ENCODE data around the gene CNTNAP2. TPM values are rescaled to one million over a fixed set of nuclear protein-coding genes. Genes with fewer than 3 reads are reported as not detected.
A peak's percentile ranks its signal among the peaks of the same experiment; 100 is the strongest.

Gene CNTNAP2
- total RNA-seq, 2 experiments from 2014 or later, result 0.28 TPM; not detected in 1

DNA sequence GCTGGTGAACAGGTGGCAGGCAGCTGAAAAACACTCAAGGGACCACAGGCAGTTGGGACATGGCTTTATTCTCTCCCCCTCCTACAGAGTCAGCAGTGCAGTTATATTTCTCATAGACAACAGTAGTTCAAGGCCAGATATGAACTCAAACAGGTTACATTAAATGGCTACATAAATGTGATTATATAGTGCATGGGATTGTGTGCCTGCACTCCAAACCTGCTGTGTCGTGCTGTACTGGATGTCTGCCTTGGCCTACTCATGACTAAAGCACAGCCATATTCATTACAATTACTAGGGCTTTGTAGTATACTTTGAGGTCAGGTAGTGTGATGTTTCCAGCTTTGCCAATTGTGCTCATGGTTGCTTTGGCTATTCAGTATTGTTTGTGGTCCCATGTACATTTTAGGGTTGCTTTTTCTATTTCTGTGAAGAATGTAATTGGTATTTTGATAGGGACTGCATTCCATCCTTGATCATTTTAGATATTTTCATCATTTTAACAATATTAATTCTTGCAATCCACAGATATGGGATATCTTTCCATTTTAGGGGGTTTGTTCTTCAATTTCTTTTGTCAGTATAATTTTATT lies 393.6 kb downstream of the CNTNAP2 start:
- Histone ChIP-seq H3K79me2 (ENCODE audit: insufficient read depth, low read depth, low read length) (no peaks in the 10 kb centered on the region), H3K4me1 (ENCODE audit: insufficient read depth, low read length, poor library complexity, severe bottlenecking) (no peaks in the 10 kb centered on the region), H4K20me1 (ENCODE audit: insufficient read depth, low read length) (no peaks in the 10 kb centered on the region), H3K9me3 (ENCODE audit: low read length) (peaks cover 21% of the 10 kb centered on the region; the same call in 1 of the 2 replicates), H3K4me3 (ENCODE audit: low read depth, low read length, poor library complexity, severe bottlenecking) (no peak overlapping the region), H3K9me2 (ENCODE audit: insufficient read depth, low read length) (no peaks in the 10 kb centered on the region), H3K36me3 (ENCODE audit: insufficient read depth, low read length) (no peaks in the 10 kb centered on the region), H3K4me2 (ENCODE audit: low read length) (no peak overlapping the region), H2AFZ (ENCODE audit: low read length) (no peak overlapping the region), H3K27ac (ENCODE audit: low read depth, low read length, poor library complexity, severe bottlenecking) (no peak overlapping the region)
- intact Hi-C loops (cut with micrococcal nuclease; ENCODE audit: unreplicated experiment), result no loop called here
- no TSS peak for BruUV-seq (replicated peaks)
- ChIA-PET CTCF (ENCODE audit: unreplicated experiment) (no interaction called here), POLR2A (interaction anchor here (1.0 kb wide), 1 partner anchor 69 kb away, joined by 4 read pairs; no protein-coding TSS in a partner anchor)
- peak; percentile 58 for DNase-seq (ENCODE audit: low spot score)
- TF ChIP-seq EZH2phosphoT487 (IDR thresholded peaks at IDR 0.05; ENCODE audit: borderline replicate concordance, low read depth, low read length), result no peak
- TF ChIP-seq, protein P1, sequence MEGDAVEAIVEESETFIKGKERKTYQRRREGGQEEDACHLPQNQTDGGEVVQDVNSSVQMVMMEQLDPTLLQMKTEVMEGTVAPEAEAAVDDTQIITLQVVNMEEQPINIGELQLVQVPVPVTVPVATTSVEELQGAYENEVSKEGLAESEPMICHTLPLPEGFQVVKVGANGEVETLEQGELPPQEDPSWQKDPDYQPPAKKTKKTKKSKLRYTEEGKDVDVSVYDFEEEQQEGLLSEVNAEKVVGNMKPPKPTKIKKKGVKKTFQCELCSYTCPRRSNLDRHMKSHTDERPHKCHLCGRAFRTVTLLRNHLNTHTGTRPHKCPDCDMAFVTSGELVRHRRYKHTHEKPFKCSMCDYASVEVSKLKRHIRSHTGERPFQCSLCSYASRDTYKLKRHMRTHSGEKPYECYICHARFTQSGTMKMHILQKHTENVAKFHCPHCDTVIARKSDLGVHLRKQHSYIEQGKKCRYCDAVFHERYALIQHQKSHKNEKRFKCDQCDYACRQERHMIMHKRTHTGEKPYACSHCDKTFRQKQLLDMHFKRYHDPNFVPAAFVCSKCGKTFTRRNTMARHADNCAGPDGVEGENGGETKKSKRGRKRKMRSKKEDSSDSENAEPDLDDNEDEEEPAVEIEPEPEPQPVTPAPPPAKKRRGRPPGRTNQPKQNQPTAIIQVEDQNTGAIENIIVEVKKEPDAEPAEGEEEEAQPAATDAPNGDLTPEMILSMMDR (conservative IDR thresholded peaks at IDR 0.05; ENCODE audit: low read length), result no peak

DNA sequence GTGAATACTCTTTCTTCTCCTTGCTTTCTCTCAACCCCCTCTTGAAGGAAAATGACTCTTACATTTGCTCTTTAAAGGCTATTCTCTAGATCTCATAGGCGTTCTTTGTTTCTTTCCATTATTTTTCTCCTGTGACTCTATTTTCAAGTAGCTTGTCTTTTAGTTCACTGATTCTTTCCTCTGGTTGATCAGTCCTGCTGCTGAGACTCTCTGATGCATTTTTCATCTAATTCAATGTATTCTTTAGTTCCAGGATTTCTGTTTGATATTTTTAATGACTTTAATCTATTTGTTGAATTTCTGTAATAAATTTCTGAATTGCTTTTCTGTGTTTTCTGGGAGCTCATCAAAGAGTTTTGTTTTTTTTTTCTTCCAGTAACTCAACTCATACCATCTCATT lies 397.7 kb downstream of the CNTNAP2 start:
- BruUV-seq (replicated peaks), result no TSS peak
- Histone ChIP-seq H3K4me3 (ENCODE audit: low read depth, low read length, poor library complexity, severe bottlenecking) (no peak overlapping the region), H4K20me1 (ENCODE audit: insufficient read depth, low read length) (no peaks in the 10 kb centered on the region), H3K27ac (ENCODE audit: low read depth, low read length, poor library complexity, severe bottlenecking) (no peak overlapping the region), H2AFZ (ENCODE audit: low read length) (no peak overlapping the region), H3K4me2 (ENCODE audit: low read length) (no peak overlapping the region), H3K36me3 (ENCODE audit: insufficient read depth, low read length) (no peaks in the 10 kb centered on the region), H3K9me2 (ENCODE audit: insufficient read depth, low read length) (no peaks in the 10 kb centered on the region), H3K79me2 (ENCODE audit: insufficient read depth, low read depth, low read length) (no peaks in the 10 kb centered on the region), H3K9me3 (ENCODE audit: low read length) (peaks cover 21% of the 10 kb centered on the region; the same call in 1 of the 2 replicates), H3K4me1 (ENCODE audit: insufficient read depth, low read length, poor library complexity, severe bottlenecking) (no peaks in the 10 kb centered on the region)
- intact Hi-C loops (cut with micrococcal nuclease; ENCODE audit: unreplicated experiment), result no loop called here
- ChIA-PET CTCF (ENCODE audit: unreplicated experiment) (no interaction called here), POLR2A (no interaction called here)
- DNase-seq (ENCODE audit: low spot score), result no peak
- TF ChIP-seq, protein P1 (conservative IDR thresholded peaks at IDR 0.05; ENCODE audit: low read length), result no peak
- TF ChIP-seq EZH2phosphoT487 (IDR thresholded peaks at IDR 0.05; ENCODE audit: borderline replicate concordance, low read depth, low read length), result no peak

DNA sequence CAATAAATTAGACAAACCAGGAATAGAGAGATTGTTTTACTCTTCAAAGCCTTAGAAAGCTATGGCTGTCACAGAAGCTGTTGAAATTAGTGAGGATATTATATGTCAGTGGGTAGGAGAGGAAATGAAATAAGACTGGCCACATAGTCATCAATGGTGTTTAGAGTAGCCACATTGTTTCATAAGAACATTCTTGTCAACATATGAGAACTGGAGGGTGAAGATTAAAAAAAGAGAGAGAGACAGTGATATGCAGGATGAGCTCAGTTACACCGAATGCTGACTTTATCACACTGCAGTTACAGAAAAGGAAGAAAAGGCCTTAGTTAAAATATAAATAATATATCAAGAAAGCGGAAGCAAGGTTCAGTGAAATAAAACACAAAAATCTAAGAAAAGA lies 412.0 kb downstream of the CNTNAP2 start:
- no peaks in the 10 kb centered on the region for H4K20me1 ChIP-seq (ENCODE audit: insufficient read depth, low read length)
- no peaks in the 10 kb centered on the region for H3K9me2 ChIP-seq (ENCODE audit: insufficient read depth, low read length)
- BruUV-seq (replicated peaks), result no TSS peak
- ChIA-PET POLR2A (interaction anchor here (0.5 to 1.4 kb wide), 4 partner anchors 25 to 359 kb away, joined by 3 read pairs; no protein-coding TSS in a partner anchor), CTCF (ENCODE audit: unreplicated experiment) (no interaction called here)
- no peak for DNase-seq (ENCODE audit: low spot score)
- H2AFZ ChIP-seq (ENCODE audit: low read length), result no peak overlapping the region
- no peak overlapping the region for H3K4me2 ChIP-seq (ENCODE audit: low read length)
- no peaks in the 10 kb centered on the region for H3K79me2 ChIP-seq (ENCODE audit: insufficient read depth, low read depth, low read length)
- no peak overlapping the region for H3K27ac ChIP-seq (ENCODE audit: low read depth, low read length, poor library complexity, severe bottlenecking)
- TF ChIP-seq, protein P1 (conservative IDR thresholded peaks at IDR 0.05; ENCODE audit: low read length), result no peak
- no peak for TF ChIP-seq EZH2phosphoT487 (IDR thresholded peaks at IDR 0.05; ENCODE audit: borderline replicate concordance, low read depth, low read length)
- no peak overlapping the region for H3K4me3 ChIP-seq (ENCODE audit: low read depth, low read length, poor library complexity, severe bottlenecking)
- intact Hi-C loops (cut with micrococcal nuclease; ENCODE audit: unreplicated experiment), result no loop called here
- no peaks in the 10 kb centered on the region for H3K4me1 ChIP-seq (ENCODE audit: insufficient read depth, low read length, poor library complexity, severe bottlenecking)
- H3K9me3 ChIP-seq (ENCODE audit: low read length), result no peaks in the 10 kb centered on the region
- no peaks in the 10 kb centered on the region for H3K36me3 ChIP-seq (ENCODE audit: insufficient read depth, low read length)
